PC-9 (cell line): ENCODE results near the gene ATAD3A.
"Not testable (repeated sequence)": the region's sequence is repeated elsewhere in the genome, so short reads cannot be mapped to it uniquely, and the experiment has no call there.

ENCODE experiments used
- EZH2 ChIP-seq: fragments of 200-600 bp; sonication (generic); IDR thresholded peaks from 2 replicates; pipeline ENCODE4 v1.8.0; 2017; ENCODE audit warnings: antibody characterized with exemption, low read depth
- TF ChIP-seq, protein P1 (sequence below): fragments of 200-600 bp; sonication (generic); conservative IDR thresholded peaks from 2 replicates; pipeline ENCODE4 v1.6.1; 2017; ENCODE audit warnings: mixed run types, antibody characterized with exemption, mild to moderate bottlenecking, moderate library complexity

DNA sequence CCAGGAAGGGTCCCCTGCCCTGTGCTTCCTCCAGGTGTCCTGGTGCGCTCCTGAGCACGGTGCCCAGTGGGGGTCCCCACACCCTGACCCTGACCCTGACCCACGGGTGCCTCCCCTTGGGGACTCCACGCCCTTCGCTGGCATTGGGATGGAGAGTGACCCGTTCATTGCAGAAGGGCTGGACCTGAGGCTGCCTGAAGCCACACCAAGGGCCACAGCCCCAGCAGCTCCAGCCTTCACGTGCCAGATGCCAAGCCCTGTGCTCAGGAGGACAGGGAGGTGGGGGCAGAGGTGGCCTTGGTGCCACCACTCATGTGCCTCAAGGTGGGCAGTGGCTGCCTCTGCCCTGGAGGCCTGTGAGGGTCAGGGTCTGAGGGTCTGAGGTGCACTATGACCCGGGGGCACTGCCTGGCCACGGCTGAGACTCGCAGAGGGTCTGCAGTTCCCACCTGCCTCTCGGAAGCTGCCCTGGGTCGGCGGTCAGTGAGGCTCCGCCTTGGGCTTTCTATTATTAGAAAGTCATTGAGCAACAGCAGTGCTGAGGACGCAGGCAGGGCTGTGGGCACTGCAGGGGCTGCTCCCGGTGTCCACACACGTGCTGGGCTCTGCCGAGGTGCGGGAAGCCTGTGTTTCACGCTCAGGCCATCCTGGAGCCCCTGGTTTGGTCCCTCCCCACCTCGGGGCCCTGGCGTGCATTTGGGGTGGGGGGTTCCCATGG is 21.4 kb downstream of the ATAD3A start:
- TF ChIP-seq, protein P1, sequence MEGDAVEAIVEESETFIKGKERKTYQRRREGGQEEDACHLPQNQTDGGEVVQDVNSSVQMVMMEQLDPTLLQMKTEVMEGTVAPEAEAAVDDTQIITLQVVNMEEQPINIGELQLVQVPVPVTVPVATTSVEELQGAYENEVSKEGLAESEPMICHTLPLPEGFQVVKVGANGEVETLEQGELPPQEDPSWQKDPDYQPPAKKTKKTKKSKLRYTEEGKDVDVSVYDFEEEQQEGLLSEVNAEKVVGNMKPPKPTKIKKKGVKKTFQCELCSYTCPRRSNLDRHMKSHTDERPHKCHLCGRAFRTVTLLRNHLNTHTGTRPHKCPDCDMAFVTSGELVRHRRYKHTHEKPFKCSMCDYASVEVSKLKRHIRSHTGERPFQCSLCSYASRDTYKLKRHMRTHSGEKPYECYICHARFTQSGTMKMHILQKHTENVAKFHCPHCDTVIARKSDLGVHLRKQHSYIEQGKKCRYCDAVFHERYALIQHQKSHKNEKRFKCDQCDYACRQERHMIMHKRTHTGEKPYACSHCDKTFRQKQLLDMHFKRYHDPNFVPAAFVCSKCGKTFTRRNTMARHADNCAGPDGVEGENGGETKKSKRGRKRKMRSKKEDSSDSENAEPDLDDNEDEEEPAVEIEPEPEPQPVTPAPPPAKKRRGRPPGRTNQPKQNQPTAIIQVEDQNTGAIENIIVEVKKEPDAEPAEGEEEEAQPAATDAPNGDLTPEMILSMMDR = not testable (repeated sequence)
- not testable (repeated sequence) for TF ChIP-seq EZH2
